Hepatocyte (in vitro differentiated cells): ENCODE data around the gene C1QL4. TPM values are rescaled to one million over a fixed set of nuclear protein-coding genes. Genes with fewer than 3 reads are reported as not detected.

Source experiments
- DNase-seq: peaks from one replicate; pipeline ENCODE4 v3.0.0-alpha.2; 2016; ENCODE audit warnings: low spot score
- H2AFZ ChIP-seq: fragments of 200-600 bp; sonication (generic); 2 replicates; pipeline ENCODE4 v1.6.0; 2016; ENCODE audit warnings: antibody characterized with exemption, mild to moderate bottlenecking
- H3K27ac ChIP-seq: fragments of 200-600 bp; sonication (generic); 2 replicates; pipeline ENCODE4 v1.5.1; 2016; ENCODE audit warnings: mild to moderate bottlenecking
- H3K27me3 ChIP-seq: fragments of 200-600 bp; sonication (generic); 2 replicates; pipeline ENCODE4 v1.6.1; 2016
- H3K36me3 ChIP-seq: fragments of 200-600 bp; sonication (generic); replicated peaks from 2 replicates; pipeline ENCODE4 v1.5.1; 2016; ENCODE audit warnings: low read depth; ENCODE audit not compliant: insufficient read depth
- H3K4me1 ChIP-seq: fragments of 200-600 bp; sonication (generic); 2 replicates; pipeline ENCODE4 v1.5.1; 2016; ENCODE audit warnings: mild to moderate bottlenecking, moderate library complexity; ENCODE audit not compliant: insufficient read depth
- H3K4me2 ChIP-seq: fragments of 200-600 bp; sonication (generic); 2 replicates; pipeline ENCODE4 v1.6.0; 2016
- H3K4me3 ChIP-seq: fragments of 200-600 bp; sonication (generic); 2 replicates; pipeline ENCODE4 v1.5.1; 2016; ENCODE audit warnings: mild to moderate bottlenecking
- H3K79me2 ChIP-seq: fragments of 200-600 bp; sonication (generic); 2 replicates; pipeline ENCODE4 v1.6.0; 2017; ENCODE audit warnings: mild to moderate bottlenecking
- H3K9me2 ChIP-seq: fragments of 200-600 bp; sonication (generic); replicated peaks from 2 replicates; pipeline ENCODE4 v1.6.0; 2017; ENCODE audit warnings: mild to moderate bottlenecking; ENCODE audit not compliant: insufficient read depth
- H3K9me3 ChIP-seq: fragments of 200-600 bp; sonication (generic); 2 replicates; pipeline ENCODE4 v1.5.1; 2016; ENCODE audit warnings: low read depth, mild to moderate bottlenecking
- H4K20me1 ChIP-seq: fragments of 200-600 bp; sonication (generic); 2 replicates; pipeline ENCODE4 v1.6.0; 2016; ENCODE audit warnings: mild to moderate bottlenecking; ENCODE audit not compliant: insufficient read depth, poor library complexity, severe bottlenecking
- CTCF ChIP-seq: fragments of 200-600 bp; sonication (generic); IDR thresholded peaks from 2 replicates; pipeline ENCODE4 v1.5.1; 2016; ENCODE audit warnings: antibody characterized with exemption, mild to moderate bottlenecking; ENCODE audit not compliant: poor library complexity
- EZH2 ChIP-seq: fragments of 200-600 bp; sonication (generic); IDR thresholded peaks from 2 replicates; pipeline ENCODE4 v1.6.1; 2016; ENCODE audit warnings: antibody characterized with exemption, mild to moderate bottlenecking, borderline replicate concordance
- EZH2phosphoT487 ChIP-seq: fragments of 200-600 bp; sonication (generic); IDR thresholded peaks from one replicate; pipeline ENCODE4 v1.6.1; 2018; ENCODE audit warnings: antibody characterized with exemption, mild to moderate bottlenecking, low read depth, moderate library complexity; ENCODE audit not compliant: unreplicated experiment, severe bottlenecking
- WGBS: methylation state at CpG from one replicate; pipeline ENCODE4 v1.1.6; 2016; ENCODE audit warnings: low lambda C conversion rate; ENCODE audit errors: missing lambda C conversion rate; 5-methylcytosine and 5-hydroxymethylcytosine counted together
- polyA plus RNA-seq: library from polyadenylated mRNA; unstranded; fragments of >200 nt; fragmentation: Nextera tagmentation; extraction: Ambion mirVana; gene quantifications from 2 replicates; pipeline ENCODE4 v1.2.1, GENCODE V29; 2016
- total RNA-seq: library from RNA; depleted of rRNA; stranded (reverse); fragments of >200 nt; gene quantifications from 2 replicates; pipeline ENCODE4 v1.2.3, GENCODE V29; 2014

C1QL4 gene
- total and polyA plus RNA-seq, 2 experiments from 2014 or later: not detected

DNA sequence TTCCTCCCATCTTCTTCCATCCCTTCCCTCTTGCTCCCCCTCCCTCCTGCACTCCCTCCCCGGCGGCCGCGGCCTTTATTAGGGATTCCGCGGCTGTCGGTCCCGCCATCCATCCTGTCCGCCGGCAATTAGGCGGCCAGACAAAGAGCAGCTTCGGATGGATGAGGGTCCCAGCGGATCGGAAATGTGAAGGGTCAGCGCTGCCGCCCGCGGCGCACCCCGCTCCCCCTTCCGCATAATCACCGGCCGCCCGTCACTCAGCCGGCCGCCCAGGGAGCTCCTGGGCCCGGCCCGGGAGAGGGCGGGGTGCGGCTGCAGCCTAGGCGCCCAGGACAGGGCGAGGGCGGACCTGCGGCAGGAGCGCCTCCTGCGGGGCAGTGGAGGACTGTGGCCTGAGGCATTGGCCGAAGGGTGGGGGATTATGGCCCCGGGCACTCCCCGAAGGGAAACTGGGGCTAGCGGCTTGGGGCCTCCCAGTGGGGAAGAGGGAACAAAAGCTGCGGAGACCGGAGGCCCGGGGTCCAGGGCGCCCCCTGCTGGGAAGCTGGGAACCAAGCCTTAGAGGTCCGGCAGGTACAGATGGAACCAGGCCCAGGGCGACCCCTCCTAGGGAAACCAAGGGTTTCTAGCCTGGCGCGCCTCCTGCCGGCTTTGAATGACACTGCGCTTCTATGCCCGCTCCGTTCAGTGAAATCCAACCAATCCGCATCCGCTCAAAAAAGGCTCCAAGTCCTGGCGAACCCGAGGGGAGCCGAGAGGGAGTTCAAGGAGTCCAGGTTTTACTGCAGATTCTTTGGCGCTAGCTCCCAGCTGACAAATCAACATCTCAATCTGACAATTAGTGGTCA, 5.3 kb upstream of the C1QL4 start:
- DNase-seq: peak; percentile 93
- Histone ChIP-seq H3K9me3 (no peaks in the 10 kb centered on the region), H3K36me3 (no peaks in the 10 kb centered on the region), H3K27ac (no peak overlapping the region), H3K4me3 (peak overlapping the region; percentile 27), H4K20me1 (no peaks in the 10 kb centered on the region), H3K4me2 (peak overlapping the region; percentile 81), H3K79me2 (no peaks in the 10 kb centered on the region), H3K27me3 (peaks cover 97% of the 10 kb centered on the region), H3K4me1 (peaks cover 41% of the 10 kb centered on the region), H3K9me2 (no peaks in the 10 kb centered on the region), H2AFZ (peak overlapping the region; percentile 66)
- TF ChIP-seq EZH2phosphoT487: no peak
- peak; percentile 93 for TF ChIP-seq CTCF
- TF ChIP-seq EZH2: peak; percentile 81
- WGBS: 1% methylated on average over 52 of the region's 58 CpGs

DNA sequence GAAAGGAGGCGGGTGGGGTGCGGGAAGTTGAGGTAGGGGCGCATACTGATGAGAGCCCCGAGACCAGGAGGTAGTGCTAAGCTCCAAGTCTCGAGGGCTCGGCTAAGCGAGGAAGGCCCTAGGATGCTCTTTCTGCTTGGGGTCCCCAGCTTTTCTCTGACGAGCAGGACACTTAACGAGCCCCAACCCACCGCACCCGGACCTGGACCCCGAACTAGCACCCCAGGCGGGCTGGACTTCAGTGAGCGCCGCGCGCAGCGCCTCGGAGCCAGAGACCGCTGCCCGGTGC, 4.7 kb upstream of the C1QL4 start:
- Histone ChIP-seq H2AFZ (no peak overlapping the region), H4K20me1 (no peaks in the 10 kb centered on the region), H3K4me2 (peak overlapping the region; percentile 81), H3K36me3 (no peaks in the 10 kb centered on the region), H3K9me3 (no peaks in the 10 kb centered on the region), H3K27me3 (peaks cover 97% of the 10 kb centered on the region), H3K4me3 (no peak overlapping the region), H3K27ac (no peak overlapping the region), H3K9me2 (no peaks in the 10 kb centered on the region), H3K79me2 (no peaks in the 10 kb centered on the region), H3K4me1 (peaks cover 35% of the 10 kb centered on the region)
- no peak for DNase-seq
- 39% methylated on average over 6 of the region's 21 CpGs for WGBS
- TF ChIP-seq CTCF (no peak), EZH2phosphoT487 (no peak), EZH2 (no peak)

DNA sequence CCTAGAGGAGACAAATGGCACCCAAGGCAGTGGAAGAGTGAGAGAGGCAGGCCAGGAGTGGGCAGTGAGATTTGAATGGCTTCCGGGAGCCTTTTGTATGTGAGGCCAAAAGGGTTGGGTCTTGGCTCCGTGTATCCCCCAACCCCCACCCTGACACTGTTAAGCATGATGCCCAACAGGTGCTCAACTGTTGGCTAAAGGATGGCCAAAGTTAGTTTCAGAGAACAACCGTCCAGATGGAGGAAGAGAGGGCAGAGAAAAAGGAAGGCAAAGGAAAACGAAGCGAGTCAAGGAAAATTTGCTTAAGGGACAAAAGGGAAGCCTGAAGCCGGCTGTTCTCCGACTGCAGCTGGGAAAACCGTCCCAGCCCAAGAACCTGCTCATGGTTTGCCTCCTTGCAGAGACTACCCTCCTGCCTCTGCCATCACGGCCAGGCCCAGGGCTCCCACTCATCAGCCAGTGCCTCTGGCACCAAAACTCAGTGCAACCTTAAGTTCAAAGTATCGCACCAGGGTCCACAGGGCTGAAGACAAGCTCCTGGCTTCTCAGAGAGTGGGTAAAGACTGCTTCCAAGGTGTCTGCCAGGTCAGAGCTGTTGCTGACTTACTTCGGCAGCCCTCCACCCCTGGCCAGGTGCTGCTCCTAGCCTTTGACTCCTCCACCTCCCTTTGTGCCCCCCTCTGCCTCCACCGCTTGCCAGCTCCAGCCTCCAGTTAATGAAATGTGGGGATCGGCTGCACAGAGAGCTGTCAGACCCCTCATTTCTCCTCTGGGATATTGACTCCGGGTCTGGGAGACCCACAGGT, 4.2 kb upstream of the C1QL4 start:
- no peaks in the 10 kb centered on the region for H3K9me3 ChIP-seq
- H3K27ac ChIP-seq: no peak overlapping the region
- WGBS: 33% methylated on average over 14 of the region's 14 CpGs
- no peaks in the 10 kb centered on the region for H4K20me1 ChIP-seq
- H3K36me3 ChIP-seq: no peaks in the 10 kb centered on the region
- no peaks in the 10 kb centered on the region for H3K79me2 ChIP-seq
- no peak overlapping the region for H2AFZ ChIP-seq
- H3K27me3 ChIP-seq: peaks cover 97% of the 10 kb centered on the region
- TF ChIP-seq EZH2phosphoT487 (no peak), EZH2 (no peak), CTCF (no peak)
- H3K4me3 ChIP-seq: no peak overlapping the region
- no peaks in the 10 kb centered on the region for H3K9me2 ChIP-seq
- peak overlapping the region; percentile 81 for H3K4me2 ChIP-seq
- H3K4me1 ChIP-seq: peaks cover 29% of the 10 kb centered on the region
- no peak for DNase-seq
